ENCODE results near the gene APOC3. TPM values are rescaled to one million over a fixed set of nuclear protein-coding genes. Genes with fewer than 3 reads are reported as not detected.

The APOC3 gene
- total and polyA plus RNA-seq, 2 of the 4 experiments (the other 2 are of a cell fraction): not detected

- Histone ChIP-seq H4K5ac (ENCODE audit: low read depth, low read length) (no peak overlapping the region), H2BK5ac (ENCODE audit: low read depth, low read length, poor library complexity, severe bottlenecking) (no peak overlapping the region), H2AK5ac (ENCODE audit: low read depth, low read length) (no peak overlapping the region), H3K9me3 (ENCODE audit: control insufficient read depth, insufficient read depth, low read length) (no peaks in the 10 kb centered on the region), H3K9me1 (ENCODE audit: insufficient read depth, low read length) (peaks cover 13% of the 10 kb centered on the region), H3K4me1 (ENCODE audit: control insufficient read depth, insufficient read depth, low read length) (peaks cover 3% of the 10 kb centered on the region), H4K91ac (ENCODE audit: insufficient read depth, low read depth, low read length) (no peak overlapping the region), H2BK120ac (ENCODE audit: low read depth, low read length) (no peak overlapping the region), H3K79me1 (ENCODE audit: low read depth in 1 of 2, low read length in 2 of 2) (peaks cover 3 to 8% of the 10 kb centered on the region in 2 experiments; a peak in 3 of 4 replicates), H4K20me1 (ENCODE audit: insufficient read depth, low read length) (no peaks in the 10 kb centered on the region), H3K23ac (ENCODE audit: low read depth, low read length) (no peak overlapping the region), H3K27me3 (ENCODE audit: control insufficient read depth, insufficient read depth, low read length) (no peaks in the 10 kb centered on the region), H2BK20ac (ENCODE audit: low read depth, low read length) (no peak overlapping the region), H3K14ac (replicated peaks; ENCODE audit: low read depth, low read length) (no peak overlapping the region), H3K4me3 (ENCODE audit: insufficient read depth, low read depth, low read length) (no peak overlapping the region), H3K56ac (ENCODE audit: extremely low read depth, insufficient read depth, low read length) (no peak overlapping the region), H2BK15ac (ENCODE audit: low read depth, low read length) (no peak overlapping the region), H4K8ac (ENCODE audit: low read depth in 2 of 2, low read length in 2 of 2) (no peak overlapping the region), H3K27ac (ENCODE audit: insufficient read depth, low read length) (no peak overlapping the region), H3K36me3 (ENCODE audit: control insufficient read depth, insufficient read depth, low read length) (peaks cover 24% of the 10 kb centered on the region), H3K9ac (ENCODE audit: low read depth, low read length) (no peak overlapping the region), H2AK9ac (replicated peaks; ENCODE audit: low read depth, low read length, poor library complexity) (no peak overlapping the region), H3K4ac (ENCODE audit: low read depth, low read length) (no peak overlapping the region), H2AFZ (replicated peaks; ENCODE audit: low read length, poor library complexity) (no peak overlapping the region), H3K4me2 (ENCODE audit: low read depth, low read length) (no peak overlapping the region), H3K18ac (ENCODE audit: low read depth, low read length) (no peak overlapping the region)
- no peak for ATAC-seq (ENCODE audit: low read depth)
- dilution Hi-C loops (cut with HindIII; ENCODE audit: low sequenced_read_pairs, unreplicated experiment) (no loop called here), in situ Hi-C loops (cut with MboI; ENCODE audit: low sequenced_read_pairs) (loop anchor here (5.0 to 10.0 kb wide), 2 partner anchors 226 to 348 kb away; no protein-coding TSS in a partner anchor), intact Hi-C loops (cut with micrococcal nuclease) (no loop called here)
- WGBS, 2 experiments (ENCODE audit: extremely low coverage in 2 of 2, insufficient read length in 1 of 2): 94% methylated on average over 3 of the region's 8 CpGs; no CpG with 5 or more reads in 1 of the 2 experiments
- BruUV-seq (replicated peaks): no TSS peak
- CTCF ChIA-PET: no interaction called here
- DNase-seq: no peak
- POLR2A ChIA-PET (ENCODE audit: unreplicated experiment): no interaction called here
- TF ChIP-seq CEBPB (IDR thresholded peaks at IDR 0.05; ENCODE audit: low read depth, low read length) (no peak), POLR2A (IDR thresholded peaks at IDR 0.05; ENCODE audit: low read depth, low read length) (no peak), RAD21 (IDR thresholded peaks at IDR 0.05; ENCODE audit: low read length) (no peak), BHLHE40 (IDR thresholded peaks at IDR 0.05; ENCODE audit: low read depth, low read length) (no peak), CHD1 (IDR thresholded peaks at IDR 0.05; ENCODE audit: low read depth, low read length) (no peak), SMC3 (IDR thresholded peaks at IDR 0.05; ENCODE audit: low read depth, low read length) (no peak), MXI1 (IDR thresholded peaks at IDR 0.05; ENCODE audit: borderline replicate concordance, low read depth, low read length) (no peak), MAZ (IDR thresholded peaks at IDR 0.05; ENCODE audit: borderline replicate concordance, low read depth, low read length) (no peak)
- TF ChIP-seq, protein P1, sequence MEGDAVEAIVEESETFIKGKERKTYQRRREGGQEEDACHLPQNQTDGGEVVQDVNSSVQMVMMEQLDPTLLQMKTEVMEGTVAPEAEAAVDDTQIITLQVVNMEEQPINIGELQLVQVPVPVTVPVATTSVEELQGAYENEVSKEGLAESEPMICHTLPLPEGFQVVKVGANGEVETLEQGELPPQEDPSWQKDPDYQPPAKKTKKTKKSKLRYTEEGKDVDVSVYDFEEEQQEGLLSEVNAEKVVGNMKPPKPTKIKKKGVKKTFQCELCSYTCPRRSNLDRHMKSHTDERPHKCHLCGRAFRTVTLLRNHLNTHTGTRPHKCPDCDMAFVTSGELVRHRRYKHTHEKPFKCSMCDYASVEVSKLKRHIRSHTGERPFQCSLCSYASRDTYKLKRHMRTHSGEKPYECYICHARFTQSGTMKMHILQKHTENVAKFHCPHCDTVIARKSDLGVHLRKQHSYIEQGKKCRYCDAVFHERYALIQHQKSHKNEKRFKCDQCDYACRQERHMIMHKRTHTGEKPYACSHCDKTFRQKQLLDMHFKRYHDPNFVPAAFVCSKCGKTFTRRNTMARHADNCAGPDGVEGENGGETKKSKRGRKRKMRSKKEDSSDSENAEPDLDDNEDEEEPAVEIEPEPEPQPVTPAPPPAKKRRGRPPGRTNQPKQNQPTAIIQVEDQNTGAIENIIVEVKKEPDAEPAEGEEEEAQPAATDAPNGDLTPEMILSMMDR (conservative IDR thresholded peaks at IDR 0.05; ENCODE audit: low read depth, low read length): no peak
- TF ChIP-seq, protein P2, sequence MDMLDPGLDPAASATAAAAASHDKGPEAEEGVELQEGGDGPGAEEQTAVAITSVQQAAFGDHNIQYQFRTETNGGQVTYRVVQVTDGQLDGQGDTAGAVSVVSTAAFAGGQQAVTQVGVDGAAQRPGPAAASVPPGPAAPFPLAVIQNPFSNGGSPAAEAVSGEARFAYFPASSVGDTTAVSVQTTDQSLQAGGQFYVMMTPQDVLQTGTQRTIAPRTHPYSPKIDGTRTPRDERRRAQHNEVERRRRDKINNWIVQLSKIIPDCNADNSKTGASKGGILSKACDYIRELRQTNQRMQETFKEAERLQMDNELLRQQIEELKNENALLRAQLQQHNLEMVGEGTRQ (IDR thresholded peaks at IDR 0.05; ENCODE audit: low read depth, low read length): no peak
- TF ChIP-seq, protein P3, sequence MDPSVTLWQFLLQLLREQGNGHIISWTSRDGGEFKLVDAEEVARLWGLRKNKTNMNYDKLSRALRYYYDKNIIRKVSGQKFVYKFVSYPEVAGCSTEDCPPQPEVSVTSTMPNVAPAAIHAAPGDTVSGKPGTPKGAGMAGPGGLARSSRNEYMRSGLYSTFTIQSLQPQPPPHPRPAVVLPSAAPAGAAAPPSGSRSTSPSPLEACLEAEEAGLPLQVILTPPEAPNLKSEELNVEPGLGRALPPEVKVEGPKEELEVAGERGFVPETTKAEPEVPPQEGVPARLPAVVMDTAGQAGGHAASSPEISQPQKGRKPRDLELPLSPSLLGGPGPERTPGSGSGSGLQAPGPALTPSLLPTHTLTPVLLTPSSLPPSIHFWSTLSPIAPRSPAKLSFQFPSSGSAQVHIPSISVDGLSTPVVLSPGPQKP (IDR thresholded peaks at IDR 0.05; ENCODE audit: borderline replicate concordance, low read depth, low read length): no peak
Observed at GRCh38 chr11:116876656-116877055, 46.9 kb downstream of the APOC3 start.
